Neural cell (in vitro differentiated cells): ENCODE data around the gene MAGI2. TPM values are rescaled to one million over a fixed set of nuclear protein-coding genes. Genes with fewer than 3 reads are reported as not detected.

Experiments
- H2AFZ ChIP-seq: fragments of 200-600, 300-800 bp; sonication (generic), shearing (Covaris generic); 2 replicates; pipeline ENCODE4 v1.6.0; 2014; ENCODE audit warnings: low read depth, mild to moderate bottlenecking, antibody characterized with exemption, low read length, moderate library complexity
- H3F3A ChIP-seq: fragments of 200-600 bp; shearing (Covaris generic); 2 replicates; pipeline ENCODE4 v1.6.1; 2016; ENCODE audit warnings: mild to moderate bottlenecking, moderate library complexity, mixed read lengths, antibody characterized with exemption, low read length; ENCODE audit not compliant: insufficient read depth, poor library complexity, severe bottlenecking
- H3K27ac ChIP-seq: fragments of 200-600, 300-800 bp; sonication (generic), shearing (Covaris generic); 2 replicates; pipeline ENCODE4 v1.5.1; 2014; ENCODE audit warnings: mild to moderate bottlenecking, low read length, moderate library complexity
- H3K27me3 ChIP-seq: fragments of 300-800, 200-600 bp; sonication (generic), shearing (Covaris generic); 2 replicates; pipeline ENCODE4 v1.6.0; 2014; ENCODE audit warnings: mild to moderate bottlenecking, low read depth, low read length, moderate library complexity; ENCODE audit not compliant: insufficient read depth
- H3K36me3 ChIP-seq: fragments of 300-800, 200-600 bp; sonication (generic), shearing (Covaris generic); 2 replicates; pipeline ENCODE4 v1.5.1; 2014; ENCODE audit warnings: mild to moderate bottlenecking, antibody characterized with exemption, low read length, moderate library complexity; ENCODE audit not compliant: insufficient read depth
- H3K4me2 ChIP-seq: fragments of 300-800, 200-600 bp; sonication (generic), shearing (Covaris generic); 2 replicates; pipeline ENCODE4 v1.6.0; 2014; ENCODE audit warnings: mild to moderate bottlenecking, low read length
- H3K4me3 ChIP-seq: fragments of 300-800, 200-600 bp; sonication (generic), shearing (Covaris generic); 2 replicates; pipeline ENCODE4 v1.5.1; 2014; ENCODE audit warnings: mild to moderate bottlenecking, low read length, moderate library complexity
- H3K79me2 ChIP-seq: fragments of 200-600 bp; shearing (Covaris generic); replicated peaks from 2 replicates; pipeline ENCODE4 v1.6.0; 2014; ENCODE audit warnings: mild to moderate bottlenecking, low read length, moderate library complexity; ENCODE audit not compliant: insufficient read depth
- H3K9ac ChIP-seq: fragments of 300-800, 200-600 bp; sonication (generic), shearing (Covaris generic); 2 replicates; pipeline ENCODE4 v1.6.1; 2016; ENCODE audit warnings: mild to moderate bottlenecking, low read length, mixed read lengths
- H3K9me2 ChIP-seq: fragments of 200-600 bp; shearing (Covaris generic); 2 replicates; pipeline ENCODE4 v1.6.1; 2016; ENCODE audit warnings: mild to moderate bottlenecking, low read length, mixed read lengths; ENCODE audit not compliant: insufficient read depth
- H3K9me3 ChIP-seq: fragments of 200-600, 300-800 bp; sonication (generic), shearing (Covaris generic); 2 replicates; pipeline ENCODE4 v1.6.1; 2016; ENCODE audit warnings: mild to moderate bottlenecking, mixed run types, low read length, moderate library complexity, mixed read lengths
- H4K20me1 ChIP-seq: fragments of 200-600 bp; shearing (Covaris generic); 2 replicates; pipeline ENCODE4 v1.6.1; 2016; ENCODE audit warnings: mild to moderate bottlenecking, mixed run types; ENCODE audit not compliant: insufficient read depth
- CTCF ChIP-seq: fragments of 450-650 bp; IDR thresholded peaks from 2 replicates; pipeline ENCODE4 v1.5.1; 2014; ENCODE audit warnings: antibody characterized with exemption, mild to moderate bottlenecking, moderate library complexity; ENCODE audit not compliant: poor library complexity, severe bottlenecking
- EP300 ChIP-seq: fragments of 450-650 bp; conservative IDR thresholded peaks from 2 replicates; pipeline ENCODE4 v1.6.1; 2014; ENCODE audit warnings: antibody characterized with exemption, mild to moderate bottlenecking, moderate library complexity; ENCODE audit not compliant: poor library complexity, severe bottlenecking
- EZH2 ChIP-seq: fragments of 200-600, 300-800 bp; shearing (Covaris generic), sonication (generic); IDR thresholded peaks from 2 replicates; pipeline ENCODE4 v1.6.1; 2014; ENCODE audit warnings: antibody characterized with exemption, low read length, borderline replicate concordance, mild to moderate bottlenecking; ENCODE audit not compliant: insufficient read depth, poor library complexity, severe bottlenecking
- MXI1 ChIP-seq: fragments of 450-650 bp; conservative IDR thresholded peaks from 2 replicates; pipeline ENCODE4 v1.6.1; 2014; ENCODE audit warnings: antibody characterized with exemption, mild to moderate bottlenecking; ENCODE audit not compliant: poor library complexity, severe bottlenecking
- POLR2AphosphoS5 ChIP-seq: IDR thresholded peaks from 2 replicates; pipeline ENCODE4 v1.6.1; 2012
- RAD21 ChIP-seq: fragments of 450-650 bp; conservative IDR thresholded peaks from 2 replicates; pipeline ENCODE4 v1.6.1; 2014; ENCODE audit warnings: antibody characterized with exemption, mild to moderate bottlenecking, moderate library complexity
- REST ChIP-seq: IDR thresholded peaks from 2 replicates; pipeline ENCODE4 v1.6.1; 2012; ENCODE audit warnings: borderline replicate concordance
- SMC3 ChIP-seq: fragments of 450-650 bp; conservative IDR thresholded peaks from 2 replicates; pipeline ENCODE4 v1.6.1; 2014; ENCODE audit warnings: antibody characterized with exemption, mild to moderate bottlenecking, moderate library complexity; ENCODE audit not compliant: poor library complexity
- TAF1 ChIP-seq: IDR thresholded peaks from 2 replicates; pipeline ENCODE4 v1.6.1; 2012; ENCODE audit warnings: low read depth
- polyA plus RNA-seq: library from polyadenylated mRNA; depleted of rRNA; stranded (reverse); fragments of >200 nt; gene quantifications from 2 replicates; pipeline ENCODE4 v1.2.3, GENCODE V29; 2014

Gene MAGI2
- polyA plus RNA-seq, 1 donor from 2014 or later, result 19.3 TPM

- TF ChIP-seq SMC3, result no peak
- no peak for TF ChIP-seq MXI1
- TF ChIP-seq POLR2AphosphoS5, result no peak
- TF ChIP-seq EP300, result no peak
- no peak for TF ChIP-seq REST
- no peak for TF ChIP-seq TAF1
- no peak for TF ChIP-seq RAD21
- no peak for TF ChIP-seq CTCF
- TF ChIP-seq EZH2, result no peak
- no peaks in the 10 kb centered on the region for H3F3A ChIP-seq
- H3K9ac ChIP-seq, result no peak overlapping the region
- H3K9me3 ChIP-seq, result peaks cover 5% of the 10 kb centered on the region
- H3K36me3 ChIP-seq, result no peaks in the 10 kb centered on the region
- no peak overlapping the region for H3K4me3 ChIP-seq
- no peak overlapping the region for H2AFZ ChIP-seq
- no peaks in the 10 kb centered on the region for H3K79me2 ChIP-seq
- H3K27ac ChIP-seq, result no peak overlapping the region
- no peaks in the 10 kb centered on the region for H4K20me1 ChIP-seq
- no peaks in the 10 kb centered on the region for H3K9me2 ChIP-seq
- H3K4me2 ChIP-seq, result no peak overlapping the region
- H3K27me3 ChIP-seq, result no peaks in the 10 kb centered on the region
Measured at GRCh38 chr7:79199961-79200360, 253.5 kb downstream of the MAGI2 start.

GRCh38 chr7:79199266-79199665, 254.2 kb downstream of the MAGI2 start:
- H3F3A ChIP-seq, result no peaks in the 10 kb centered on the region
- no peak overlapping the region for H3K4me3 ChIP-seq
- H2AFZ ChIP-seq, result no peak overlapping the region
- no peaks in the 10 kb centered on the region for H3K27me3 ChIP-seq
- H3K9me2 ChIP-seq, result no peaks in the 10 kb centered on the region
- H3K27ac ChIP-seq, result no peak overlapping the region
- H3K79me2 ChIP-seq, result no peaks in the 10 kb centered on the region
- H3K4me2 ChIP-seq, result no peak overlapping the region
- H3K9ac ChIP-seq, result no peak overlapping the region
- H4K20me1 ChIP-seq, result no peaks in the 10 kb centered on the region
- H3K9me3 ChIP-seq, result peaks cover 3% of the 10 kb centered on the region
- no peaks in the 10 kb centered on the region for H3K36me3 ChIP-seq
- TF ChIP-seq SMC3 (no peak), MXI1 (no peak), EP300 (no peak), CTCF (no peak), EZH2 (no peak), TAF1 (no peak), REST (no peak), POLR2AphosphoS5 (no peak)
